SK-N-SH treated with all-trans-retinoic acid at 6 μM for 48 hours (cell line): Measurements from ENCODE around the gene CACNA1C.

Source experiments
- ATAC-seq: fragments of 200-7000 bp; cut with Tn5 transposase; 3 replicates; pipeline ENCODE4 v1.9.1; 2020; ENCODE audit warnings: mild to moderate bottlenecking, moderate library complexity
- ARNTL ChIP-seq: fragments of 450-650 bp; formaldehyde crosslinking; IDR thresholded peaks from 2 replicates; pipeline ENCODE4 v1.5.0; 2020; ENCODE audit warnings: low read depth, mild to moderate bottlenecking, moderate library complexity, borderline replicate concordance
- BACH2 ChIP-seq: fragments of 250-450 bp; sonication (Bioruptor Pico); IDR thresholded peaks from 2 replicates; pipeline ENCODE4 v1.9.0; 2021; ENCODE audit warnings: mild to moderate bottlenecking, borderline replicate concordance
- CREB5 ChIP-seq: fragments of 250-450 bp; sonication (Bioruptor Pico); IDR thresholded peaks from 2 replicates; pipeline ENCODE4 v1.5.1; 2020; ENCODE audit warnings: low read depth, mild to moderate bottlenecking, moderate library complexity
- CSDC2 ChIP-seq: fragments of 250-450 bp; sonication (Bioruptor Pico); IDR thresholded peaks from 2 replicates; pipeline ENCODE4 v1.5.0; 2020; ENCODE audit warnings: mild to moderate bottlenecking, moderate library complexity
- CSRNP3 ChIP-seq: fragments of 250-450 bp; sonication (Bioruptor Pico); IDR thresholded peaks from 2 replicates; pipeline ENCODE4 v1.5.1; 2021; ENCODE audit warnings: mild to moderate bottlenecking, moderate library complexity
- ESRRG ChIP-seq: fragments of 250-450 bp; sonication (Bioruptor Pico); IDR thresholded peaks from 2 replicates; pipeline ENCODE4 v1.6.1; 2021; ENCODE audit warnings: mild to moderate bottlenecking
- GLIS3 ChIP-seq: fragments of 250-450 bp; sonication (Bioruptor Pico); IDR thresholded peaks from 2 replicates; pipeline ENCODE4 v1.5.0; 2020; ENCODE audit warnings: mild to moderate bottlenecking, moderate library complexity
- ISL1 ChIP-seq: fragments of 250-450 bp; sonication (Bioruptor Pico); IDR thresholded peaks from 2 replicates; pipeline ENCODE4 v2.1.2; 2022; ENCODE audit warnings: mild to moderate bottlenecking, moderate library complexity
- OSR1 ChIP-seq: fragments of 250-450 bp; sonication (Bioruptor Pico); IDR thresholded peaks from 2 replicates; pipeline ENCODE4 v1.8.0; 2022; ENCODE audit warnings: moderate library complexity, mild to moderate bottlenecking, inconsistent platforms
- PATZ1 ChIP-seq: fragments of 250-450 bp; sonication (Bioruptor Pico); IDR thresholded peaks from 2 replicates; pipeline ENCODE4 v1.8.0; 2020; ENCODE audit warnings: mild to moderate bottlenecking, moderate library complexity, borderline replicate concordance
- PPARA ChIP-seq: fragments of 250-450 bp; sonication (Bioruptor Pico); IDR thresholded peaks from 2 replicates; pipeline ENCODE4 v1.5.0; 2020; ENCODE audit warnings: mild to moderate bottlenecking, borderline replicate concordance
- RARB ChIP-seq: fragments of 250-450 bp; sonication (Bioruptor Pico); IDR thresholded peaks from 2 replicates; pipeline ENCODE4 v1.8.0; 2021; ENCODE audit warnings: mild to moderate bottlenecking, moderate library complexity
- SNAI2 ChIP-seq: fragments of 250-450 bp; sonication (Bioruptor Pico); IDR thresholded peaks from 2 replicates; pipeline ENCODE4 v1.5.0; 2020; ENCODE audit warnings: mild to moderate bottlenecking, moderate library complexity
- TCF4 ChIP-seq: fragments of 250-450 bp; sonication (Bioruptor Pico); IDR thresholded peaks from 2 replicates; pipeline ENCODE4 v1.8.0; 2021; ENCODE audit warnings: mild to moderate bottlenecking, moderate library complexity, borderline replicate concordance
- TOX ChIP-seq: fragments of 250-450 bp; sonication (Bioruptor Pico); IDR thresholded peaks from 2 replicates; pipeline ENCODE4 v1.8.0; 2021; ENCODE audit warnings: mild to moderate bottlenecking, moderate library complexity, borderline replicate concordance
- TSHZ2 ChIP-seq: fragments of 250-450 bp; sonication (Bioruptor Pico); IDR thresholded peaks from 2 replicates; pipeline ENCODE4 v1.5.0; 2020; ENCODE audit warnings: mild to moderate bottlenecking, moderate library complexity
- ZC3H10 ChIP-seq: fragments of 250-450 bp; sonication (Bioruptor Pico); IDR thresholded peaks from 2 replicates; pipeline ENCODE4 v1.5.1; 2021; ENCODE audit warnings: mild to moderate bottlenecking, moderate library complexity
- ZFP3 ChIP-seq: fragments of 250-450 bp; sonication (Bioruptor Pico); IDR thresholded peaks from 2 replicates; pipeline ENCODE4 v1.5.0; 2020; ENCODE audit warnings: mild to moderate bottlenecking, moderate library complexity
- ZFP30 ChIP-seq: fragments of 450-650 bp; formaldehyde crosslinking; IDR thresholded peaks from 2 replicates; pipeline ENCODE4 v1.5.0; 2022; ENCODE audit warnings: mild to moderate bottlenecking, moderate library complexity
- ZNF565 ChIP-seq: fragments of 450-650 bp; formaldehyde crosslinking; conservative IDR thresholded peaks from 2 replicates; pipeline ENCODE4 v1.5.0; 2020; ENCODE audit warnings: low read depth, mild to moderate bottlenecking, moderate library complexity
- ZNF70 ChIP-seq: fragments of 450-650 bp; formaldehyde crosslinking; IDR thresholded peaks from 2 replicates; pipeline ENCODE4 v1.5.0; 2020; ENCODE audit warnings: mild to moderate bottlenecking, moderate library complexity
- ZNF8 ChIP-seq: fragments of 450-650 bp; formaldehyde crosslinking; IDR thresholded peaks from 2 replicates; pipeline ENCODE4 v1.5.0; 2020; ENCODE audit warnings: mild to moderate bottlenecking, moderate library complexity

Gene CACNA1C

GRCh38 chr12:2355604-2356003, 302.8 kb downstream of the CACNA1C start:
- TF ChIP-seq BACH2 (CRISPR knock-in tag) (no peak), TSHZ2 (CRISPR knock-in tag) (no peak), ZNF565 (CRISPR knock-in tag) (no peak), ZNF70 (no peak), RARB (CRISPR knock-in tag) (no peak), TCF4 (CRISPR knock-in tag) (no peak)
- no peak for ATAC-seq

GRCh38 chr12:2356601-2357125, 303.9 kb downstream of the CACNA1C start:
- ATAC-seq = no peak

More at GRCh38 chr12:2356601-2357125, 303.9 kb downstream of the CACNA1C start:
- TF ChIP-seq TCF4 (CRISPR knock-in tag) (no peak), CSDC2 (CRISPR knock-in tag) (no peak), SNAI2 (CRISPR knock-in tag) (no peak), ZNF565 (CRISPR knock-in tag) (no peak), ESRRG (no peak), ZC3H10 (no peak), ISL1 (CRISPR knock-in tag) (no peak), RARB (CRISPR knock-in tag) (no peak), ZNF8 (CRISPR knock-in tag) (no peak), ARNTL (CRISPR knock-in tag) (no peak), PATZ1 (no peak), OSR1 (CRISPR knock-in tag) (no peak), CSRNP3 (CRISPR knock-in tag) (no peak), TOX (CRISPR knock-in tag) (no peak), ZFP30 (no peak), ZFP3 (no peak), TSHZ2 (CRISPR knock-in tag) (no peak), GLIS3 (CRISPR knock-in tag) (no peak), CREB5 (CRISPR knock-in tag) (no peak), PPARA (no peak)
